Type B pancreatic cell (in vitro differentiated cells): ENCODE measurements around the gene ECI1. TPM values are rescaled to one million over a fixed set of nuclear protein-coding genes. Genes with fewer than 3 reads are reported as not detected.

Experiments used
- DNase-seq: peaks from one replicate; pipeline ENCODE4 v3.0.0; 2021; ENCODE audit warnings: mixed read lengths; ENCODE audit not compliant: unreplicated experiment; ENCODE audit errors: extremely low spot score
- H3K27ac Mint-ChIP-seq: 2 replicates; pipeline ENCODE4 v1.8.0; 2021; ENCODE audit warnings: mild to moderate bottlenecking, mixed read lengths
- H3K27me3 Mint-ChIP-seq: 2 replicates; pipeline ENCODE4 v1.8.0; 2021; ENCODE audit warnings: mixed read lengths
- H3K36me3 Mint-ChIP-seq: 2 replicates; pipeline ENCODE4 v1.8.0; 2021; ENCODE audit warnings: mixed read lengths
- H3K4me1 Mint-ChIP-seq: one replicate; pipeline ENCODE4 v1.8.0; 2021; ENCODE audit warnings: mixed read lengths; ENCODE audit not compliant: unreplicated experiment
- H3K4me3 Mint-ChIP-seq: 2 replicates; pipeline ENCODE4 v1.8.0; 2021; ENCODE audit warnings: mild to moderate bottlenecking, mixed read lengths
- H3K9me3 Mint-ChIP-seq: 2 replicates; pipeline ENCODE4 v1.8.0; 2021; ENCODE audit warnings: mixed read lengths
- CTCF ChIP-seq: fragments of 200-600 bp; sonication (generic); conservative IDR thresholded peaks from 2 replicates; pipeline ENCODE4 v1.5.0; 2021; ENCODE audit warnings: antibody characterized with exemption, mild to moderate bottlenecking
- total RNA-seq: library from RNA; stranded (reverse); gene quantifications from 2 replicates; pipeline ENCODE4 v1.2.1, GENCODE V29; 2021; ENCODE audit warnings: low replicate concordance

ECI1 gene
- total RNA-seq, 1 donor from 2014 or later = 72.7 TPM

- Mint-ChIP-seq H3K36me3 (no peaks in the 10 kb centered on the region), H3K9me3 (no peaks in the 10 kb centered on the region), H3K27ac (no peak overlapping the region), H3K4me1 (no peaks in the 10 kb centered on the region), H3K4me3 (no peak overlapping the region), H3K27me3 (no peaks in the 10 kb centered on the region)
- no peak for DNase-seq
- TF ChIP-seq CTCF = peak; percentile 35
These were observed 26.9 kb upstream of the ECI1 start for GRCh38 chr16:2278272-2278608.

- no peaks in the 10 kb centered on the region for H3K36me3 Mint-ChIP-seq
- no peak for TF ChIP-seq CTCF
- H3K27ac Mint-ChIP-seq = no peak overlapping the region
- no peaks in the 10 kb centered on the region for H3K9me3 Mint-ChIP-seq
- DNase-seq = no peak
- H3K4me1 Mint-ChIP-seq = no peaks in the 10 kb centered on the region
- H3K27me3 Mint-ChIP-seq = no peaks in the 10 kb centered on the region
- H3K4me3 Mint-ChIP-seq = no peak overlapping the region
These were observed 26.3 kb upstream of the ECI1 start for GRCh38 chr16:2277466-2278271.

- Mint-ChIP-seq H3K36me3 (no peaks in the 10 kb centered on the region), H3K9me3 (no peaks in the 10 kb centered on the region), H3K27ac (no peak overlapping the region), H3K4me1 (no peaks in the 10 kb centered on the region), H3K27me3 (no peaks in the 10 kb centered on the region), H3K4me3 (no peak overlapping the region)
- no peak for DNase-seq
- no peak for TF ChIP-seq CTCF
These were observed 25.2 kb upstream of the ECI1 start for GRCh38 chr16:2276368-2277195.

GRCh38 chr16:2275476-2276367 lies 24.3 kb upstream of the ECI1 start:
- Mint-ChIP-seq H3K27ac (no peak overlapping the region), H3K27me3 (no peaks in the 10 kb centered on the region), H3K4me3 (no peak overlapping the region), H3K4me1 (no peaks in the 10 kb centered on the region), H3K36me3 (no peaks in the 10 kb centered on the region), H3K9me3 (no peaks in the 10 kb centered on the region)
- no peak for DNase-seq
- TF ChIP-seq CTCF = no peak

- no peaks in the 10 kb centered on the region for H3K9me3 Mint-ChIP-seq
- H3K36me3 Mint-ChIP-seq = no peaks in the 10 kb centered on the region
- H3K27ac Mint-ChIP-seq = no peak overlapping the region
- peaks cover 5% of the 10 kb centered on the region for H3K4me1 Mint-ChIP-seq
- DNase-seq = no peak
- H3K4me3 Mint-ChIP-seq = no peak overlapping the region
- no peaks in the 10 kb centered on the region for H3K27me3 Mint-ChIP-seq
- TF ChIP-seq CTCF = no peak
These were observed 22.5 kb upstream of the ECI1 start for GRCh38 chr16:2273931-2274330.
